GM19023 (cell line): Measurements from ENCODE around the gene ANKRD29.
"Not testable (repeated sequence)": the region's sequence is repeated elsewhere in the genome, so short reads cannot be mapped to it uniquely, and the experiment has no call there.

Source experiments
- ATAC-seq: cut with Tn5 transposase; IDR thresholded peaks from one replicate; pipeline ENCODE4 v1.9.1; 2021; ENCODE audit warnings: mild to moderate bottlenecking, moderate library complexity; ENCODE audit not compliant: unreplicated experiment

Gene ANKRD29

GRCh38 chr18:23645568-23646175 lies 17.0 kb downstream of the ANKRD29 start:
- no peak for ATAC-seq

- no peak for ATAC-seq
These were observed 18.8 kb downstream of the ANKRD29 start for GRCh38 chr18:23643815-23644490.

- no peak for ATAC-seq
These were observed 20.6 kb downstream of the ANKRD29 start for GRCh38 chr18:23641937-23642666.

GRCh38 chr18:23641143-23641720 lies 21.5 kb downstream of the ANKRD29 start:
- no peak for ATAC-seq

- ATAC-seq, result no peak
These were observed 22.7 kb downstream of the ANKRD29 start for GRCh38 chr18:23640052-23640451.

GRCh38 chr18:23636433-23636832 lies 26.3 kb downstream of the ANKRD29 start:
- ATAC-seq, result not testable (repeated sequence)

- ATAC-seq, result no peak
These were observed 26.7 kb downstream of the ANKRD29 start for GRCh38 chr18:23636071-23636399.

GRCh38 chr18:23635283-23636070 lies 27.2 kb downstream of the ANKRD29 start:
- no peak for ATAC-seq

- ATAC-seq, result no peak
These were observed 28.0 kb downstream of the ANKRD29 start for GRCh38 chr18:23634692-23635091.

GRCh38 chr18:23632615-23633014 lies 30.1 kb downstream of the ANKRD29 start:
- ATAC-seq, result no peak

GRCh38 chr18:23631746-23632145 lies 31.0 kb downstream of the ANKRD29 start:
- ATAC-seq, result no peak

GRCh38 chr18:23631312-23631711 lies 31.4 kb downstream of the ANKRD29 start:
- ATAC-seq, result no peak

- ATAC-seq, result peak; percentile 83
These were observed 33.2 kb downstream of the ANKRD29 start for GRCh38 chr18:23629444-23629946.

GRCh38 chr18:23627970-23628369 lies 34.7 kb downstream of the ANKRD29 start:
- ATAC-seq, result no peak

- no peak for ATAC-seq
These were observed 35.4 kb downstream of the ANKRD29 start for GRCh38 chr18:23627321-23627720.

- no peak for ATAC-seq
These were observed 36.0 kb downstream of the ANKRD29 start for GRCh38 chr18:23626451-23627279.

GRCh38 chr18:23623040-23623439 lies 39.7 kb downstream of the ANKRD29 start:
- ATAC-seq, result no peak

- ATAC-seq, result peak; percentile 32
These were observed 43.3 kb downstream of the ANKRD29 start for GRCh38 chr18:23619388-23619881.

GRCh38 chr18:23618862-23619387 lies 43.8 kb downstream of the ANKRD29 start:
- peak; percentile 54 for ATAC-seq
